A549 (cell line): Measurements from ENCODE around the gene SYT2. TPM values are rescaled to one million over a fixed set of nuclear protein-coding genes. Genes with fewer than 3 reads are reported as not detected.

ENCODE experiments used
- ATAC-seq, 2 experiments: fragments of 200-7000 bp in 1 of 2; fragments of >200 bp in 1 of 2; cut with Nextera tagmentation in 1 of 2; cut with Tn5 transposase in 1 of 2; 3 replicates each; pipeline versions ENCODE4 v1.8.0 to v1.9.1; 2018 to 2020; ENCODE audit warnings: mild to moderate bottlenecking in 1 of 2, moderate library complexity in 1 of 2
- CTCF ChIA-PET: fragments of 300-600 bp; sonication (Branson Sonifier 250); formaldehyde crosslinking; extraction: SDS; loops from one replicate; lab custom pipeline; 2021; ENCODE audit warnings: antibody characterized with exemption, inconsistent platforms; lab: Yijun Ruan, JAX
- POLR2A ChIA-PET: fragments of 350-600 bp; formaldehyde crosslinking; extraction: SDS; loops from one replicate; lab custom pipeline; 2021; ENCODE audit warnings: antibody characterized with exemption, inconsistent platforms; lab: Yijun Ruan, JAX
- DNase-seq, 2 experiments: peaks; one replicate each; pipeline versions ENCODE4 v3.0.0 to v3.0.0-alpha.2; 2011 to 2016; ENCODE audit warnings: low read depth in 1 of 2, low spot score in 1 of 2
- FAIRE-seq: peaks from 2 replicates; lab custom pipeline; 2011; peaks lifted over from hg19 to GRCh38; lab: Jason Lieb, UNC
- H3K27ac ChIP-seq, 2 experiments: fragments of >200 bp; sonication (Bioruptor Twin); formaldehyde crosslinking; 3 replicates each; pipeline ENCODE4 v1.5.1; 2016 to 2017
- H3K4me1 ChIP-seq: fragments of >200 bp; sonication (Bioruptor Twin); formaldehyde crosslinking; 3 replicates; pipeline ENCODE4 v1.6.1; 2016
- H3K4me2 ChIP-seq: fragments of >200 bp; sonication (Bioruptor Twin); formaldehyde crosslinking; 3 replicates; pipeline ENCODE4 v1.6.1; 2016
- H3K4me3 ChIP-seq: fragments of >200 bp; sonication (Bioruptor Twin); formaldehyde crosslinking; 3 replicates; pipeline ENCODE4 v1.5.1; 2016
- H3K9me3 ChIP-seq: fragments of >200 bp; sonication (Bioruptor Twin); formaldehyde crosslinking; 3 replicates; pipeline ENCODE4 v1.6.1; 2016
- CBX8 ChIP-seq: fragments of 200-600 bp; sonication (generic); IDR thresholded peaks from 2 replicates; pipeline ENCODE4 v1.6.1; 2016
- CHD4 ChIP-seq: fragments of 200-600 bp; sonication (generic); IDR thresholded peaks from 2 replicates; pipeline ENCODE4 v1.6.1; 2016; ENCODE audit warnings: antibody characterized with exemption, mild to moderate bottlenecking, borderline replicate concordance
- ESRRA ChIP-seq: fragments of 150-350 bp; IDR thresholded peaks from 2 replicates; pipeline ENCODE4 v1.6.1; 2014; ENCODE audit warnings: mild to moderate bottlenecking, low read length, borderline replicate concordance
- FOSB ChIP-seq: fragments of 250-450 bp; sonication (Bioruptor Pico); IDR thresholded peaks from 2 replicates; pipeline ENCODE4 v1.5.0; 2020; ENCODE audit warnings: mild to moderate bottlenecking, moderate library complexity
- FOSL2 ChIP-seq, 2 experiments: fragments of 450-650 bp in 1 of 2; fragments of >200 bp in 1 of 2; sonication (Bioruptor Twin) in 1 of 2; formaldehyde crosslinking; IDR thresholded peaks; 2 replicates each; pipeline versions ENCODE4 v1.5.0 to v1.6.1; 2016 to 2020; ENCODE audit warnings: mild to moderate bottlenecking in 1 of 2, moderate library complexity in 1 of 2
- GATA3 ChIP-seq: IDR thresholded peaks from 2 replicates; pipeline ENCODE4 v1.6.1; 2012; ENCODE audit warnings: borderline replicate concordance
- HDAC2 ChIP-seq: fragments of 200-600 bp; sonication (generic); IDR thresholded peaks from 2 replicates; pipeline ENCODE4 v1.6.1; 2016
- HOXB13 ChIP-seq: fragments of 250-450 bp; sonication (Bioruptor Pico); IDR thresholded peaks from 2 replicates; pipeline ENCODE4 v1.5.0; 2020; ENCODE audit warnings: low read depth, mild to moderate bottlenecking, moderate library complexity
- HOXB5 ChIP-seq: fragments of 250-450 bp; sonication (Bioruptor Pico); IDR thresholded peaks from 2 replicates; pipeline ENCODE4 v1.5.0; 2020; ENCODE audit warnings: mild to moderate bottlenecking, moderate library complexity
- JUN ChIP-seq, 2 experiments: fragments of >200 bp; sonication (Bioruptor Twin); formaldehyde crosslinking; IDR thresholded peaks; 2 replicates in 1 of 2; 3 replicates in 1 of 2; pipeline ENCODE4 v1.6.1; 2016 to 2017
- KDM5A ChIP-seq: fragments of 200-600 bp; sonication (generic); IDR thresholded peaks from 2 replicates; pipeline ENCODE4 v1.6.1; 2016; ENCODE audit warnings: antibody characterized with exemption, mild to moderate bottlenecking
- NPAS2 ChIP-seq: fragments of 250-450 bp; sonication (Bioruptor Pico); IDR thresholded peaks from 2 replicates; pipeline ENCODE4 v1.8.0; 2022; ENCODE audit warnings: mild to moderate bottlenecking, moderate library complexity, borderline replicate concordance
- RNF2 ChIP-seq: fragments of 200-600 bp; sonication (generic); IDR thresholded peaks from 2 replicates; pipeline ENCODE4 v1.6.1; 2016; ENCODE audit warnings: low read depth, mild to moderate bottlenecking, antibody characterized with exemption, moderate library complexity, borderline replicate concordance
- TFCP2L1 ChIP-seq: fragments of 250-450 bp; sonication (Bioruptor Pico); IDR thresholded peaks from 2 replicates; pipeline ENCODE4 v1.5.0; 2021; ENCODE audit warnings: mild to moderate bottlenecking
- WGBS: methylation state at CpG from one replicate; pipeline ENCODE4 v1.1.6; 2017; ENCODE audit errors: missing lambda C conversion rate; 5-methylcytosine and 5-hydroxymethylcytosine counted together
- polyA plus RNA-seq, 4 experiments: library from polyadenylated mRNA; depleted of rRNA in 3 of 4; stranded (reverse); fragments of >200 nt; fragmentation: RNase III in 1 of 4; extraction: RNeasy Plus Mini Kit Qiagen cat#74134 plus additional on column Dnase treatment in 1 of 4; gene quantifications; 2 replicates in 3 of 4; 3 replicates in 1 of 4; pipeline ENCODE4 v1.2.3, GENCODE V29; 2011 to 2017
- TF ChIP-seq, protein P1 (sequence below): fragments of 150-350 bp; IDR thresholded peaks from 2 replicates; pipeline ENCODE4 v1.6.1; 2014; ENCODE audit warnings: low read depth, mild to moderate bottlenecking, low read length
- TF ChIP-seq, protein P2 (sequence below): fragments of >200 bp; sonication (Bioruptor Twin); formaldehyde crosslinking; IDR thresholded peaks from 2 replicates; pipeline ENCODE4 v1.6.1; 2016
- TF ChIP-seq, protein P3 (sequence below): fragments of 200-600 bp; sonication (generic); IDR thresholded peaks from 2 replicates; pipeline ENCODE4 v1.6.1; 2016; ENCODE audit warnings: antibody characterized with exemption, mild to moderate bottlenecking, moderate library complexity
- TF ChIP-seq, protein P4 (sequence below): fragments of >200 bp; sonication (Bioruptor Twin); formaldehyde crosslinking; IDR thresholded peaks from 3 replicates; pipeline ENCODE4 v1.6.1; 2016
- TF ChIP-seq, protein P5 (sequence below): fragments of 250-450 bp; sonication (Bioruptor Pico); IDR thresholded peaks from 2 replicates; pipeline ENCODE4 v1.5.0; 2021; ENCODE audit warnings: mild to moderate bottlenecking, moderate library complexity, borderline replicate concordance

Gene SYT2
- polyA plus RNA-seq, 2 of the 4 experiments (the other 2 are of a cell fraction): 0.03 to 0.04 TPM

DNA sequence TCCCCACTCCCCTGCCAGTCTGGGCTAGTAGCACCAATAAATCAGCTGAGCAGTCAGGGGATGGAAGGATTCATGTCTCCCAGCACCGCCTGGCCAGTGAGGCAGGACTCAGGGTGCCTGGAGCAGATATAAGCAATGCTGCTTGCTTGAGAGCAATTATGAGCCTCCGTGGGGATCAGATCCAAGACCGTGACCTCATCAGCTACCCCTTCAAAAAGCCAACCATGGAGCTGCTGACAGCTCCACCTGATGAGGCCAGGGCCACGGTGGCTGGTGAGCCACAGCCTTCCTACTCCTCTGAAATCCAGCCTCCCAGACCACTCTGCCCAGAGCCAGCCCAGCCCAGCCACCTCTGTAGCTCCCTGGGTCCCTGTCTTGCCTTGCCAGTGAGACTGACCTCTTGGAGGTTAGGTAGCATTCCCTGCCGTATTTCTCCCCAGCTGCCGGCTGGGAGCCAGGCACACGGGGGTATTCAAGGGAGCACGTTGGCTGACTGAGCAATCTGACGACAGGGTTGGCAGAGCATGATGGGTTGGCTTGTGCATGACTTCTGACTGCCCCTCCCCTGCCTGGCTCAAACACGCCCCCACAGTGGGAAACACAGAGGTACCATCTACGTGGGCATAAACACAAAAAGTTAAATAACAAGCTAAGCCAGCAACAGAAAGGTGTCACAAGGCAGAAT lies 28.4 kb downstream of the SYT2 start:
- H3K9me3 ChIP-seq: 0 out of 3 replicates have a peak, but pooled peaks cover 4% of the 10 kb centered on the region
- DNase-seq (no peak), FAIRE-seq (no peak), ATAC-seq (no peak)
- H3K4me3 ChIP-seq: no peak overlapping the region
- no peaks in the 10 kb centered on the region for H3K4me1 ChIP-seq
- 18% methylated on average over 9 of the region's 11 CpGs for WGBS
- CTCF ChIA-PET: interaction anchor here (0.8 to 1.1 kb wide), 4 partner anchors 11 to 318 kb away, joined by 3 to 6 read pairs (median 3); no protein-coding TSS in a partner anchor
- POLR2A ChIA-PET: no interaction called here
- H3K4me2 ChIP-seq: no peak overlapping the region
- H3K27ac ChIP-seq: no peak overlapping the region
- no peak for TF ChIP-seq RNF2
- no peak for TF ChIP-seq HOXB5 (CRISPR knock-in tag)
- TF ChIP-seq KDM5A: no peak
- TF ChIP-seq, protein P1, sequence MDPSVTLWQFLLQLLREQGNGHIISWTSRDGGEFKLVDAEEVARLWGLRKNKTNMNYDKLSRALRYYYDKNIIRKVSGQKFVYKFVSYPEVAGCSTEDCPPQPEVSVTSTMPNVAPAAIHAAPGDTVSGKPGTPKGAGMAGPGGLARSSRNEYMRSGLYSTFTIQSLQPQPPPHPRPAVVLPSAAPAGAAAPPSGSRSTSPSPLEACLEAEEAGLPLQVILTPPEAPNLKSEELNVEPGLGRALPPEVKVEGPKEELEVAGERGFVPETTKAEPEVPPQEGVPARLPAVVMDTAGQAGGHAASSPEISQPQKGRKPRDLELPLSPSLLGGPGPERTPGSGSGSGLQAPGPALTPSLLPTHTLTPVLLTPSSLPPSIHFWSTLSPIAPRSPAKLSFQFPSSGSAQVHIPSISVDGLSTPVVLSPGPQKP: no peak
- TF ChIP-seq ESRRA: no peak
- no peak for TF ChIP-seq TFCP2L1
- TF ChIP-seq CHD4: no peak
- TF ChIP-seq HOXB13 (CRISPR knock-in tag): no peak
- no peak for TF ChIP-seq JUN (IDR thresholded peaks at IDR 0.05)
- no peak for TF ChIP-seq NPAS2 (CRISPR knock-in tag)
- no peak for TF ChIP-seq HDAC2
- TF ChIP-seq FOSB: no peak
- TF ChIP-seq, protein P2, sequence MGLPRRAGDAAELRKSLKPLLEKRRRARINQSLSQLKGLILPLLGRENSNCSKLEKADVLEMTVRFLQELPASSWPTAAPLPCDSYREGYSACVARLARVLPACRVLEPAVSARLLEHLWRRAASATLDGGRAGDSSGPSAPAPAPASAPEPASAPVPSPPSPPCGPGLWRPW: no peak

DNA sequence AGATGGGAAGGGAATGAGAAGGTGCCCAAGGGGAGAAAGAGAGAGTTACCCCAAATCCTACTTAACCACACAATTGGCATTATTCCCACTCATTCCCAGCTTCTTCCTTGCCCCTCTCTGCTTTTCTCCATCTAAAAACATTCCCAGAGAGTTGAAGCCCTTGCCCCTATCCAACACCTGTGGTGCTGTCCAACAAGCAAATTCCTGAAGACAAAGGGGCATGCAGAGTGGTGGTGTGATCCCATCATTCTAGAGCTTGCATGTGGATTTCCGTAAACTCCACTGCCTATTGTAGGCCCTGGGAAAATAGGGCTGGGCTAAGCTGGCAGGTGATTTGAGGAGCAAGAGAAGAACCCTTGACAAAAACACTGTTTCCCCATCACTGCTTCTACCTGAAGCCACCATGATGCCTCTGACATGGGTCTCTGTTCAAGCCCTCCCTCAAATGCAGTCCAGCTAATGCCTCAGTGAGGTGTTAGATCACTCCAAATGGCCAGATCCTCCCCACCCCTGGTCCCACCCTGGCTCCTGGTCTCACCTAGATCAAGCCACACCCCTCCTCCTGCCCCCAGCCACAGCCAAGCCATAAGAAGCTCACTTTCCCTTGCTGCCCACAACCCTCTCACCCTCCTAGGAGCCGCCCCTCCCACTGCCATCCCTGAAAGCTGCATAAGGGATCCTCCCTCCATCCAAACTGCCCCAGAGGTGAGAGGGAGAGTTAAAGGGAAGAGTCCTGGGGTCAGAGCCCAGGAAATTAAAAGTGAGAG lies 29.5 kb downstream of the SYT2 start:
- WGBS: 49% methylated on average over 2 of the region's 2 CpGs
- TF ChIP-seq, protein P3, sequence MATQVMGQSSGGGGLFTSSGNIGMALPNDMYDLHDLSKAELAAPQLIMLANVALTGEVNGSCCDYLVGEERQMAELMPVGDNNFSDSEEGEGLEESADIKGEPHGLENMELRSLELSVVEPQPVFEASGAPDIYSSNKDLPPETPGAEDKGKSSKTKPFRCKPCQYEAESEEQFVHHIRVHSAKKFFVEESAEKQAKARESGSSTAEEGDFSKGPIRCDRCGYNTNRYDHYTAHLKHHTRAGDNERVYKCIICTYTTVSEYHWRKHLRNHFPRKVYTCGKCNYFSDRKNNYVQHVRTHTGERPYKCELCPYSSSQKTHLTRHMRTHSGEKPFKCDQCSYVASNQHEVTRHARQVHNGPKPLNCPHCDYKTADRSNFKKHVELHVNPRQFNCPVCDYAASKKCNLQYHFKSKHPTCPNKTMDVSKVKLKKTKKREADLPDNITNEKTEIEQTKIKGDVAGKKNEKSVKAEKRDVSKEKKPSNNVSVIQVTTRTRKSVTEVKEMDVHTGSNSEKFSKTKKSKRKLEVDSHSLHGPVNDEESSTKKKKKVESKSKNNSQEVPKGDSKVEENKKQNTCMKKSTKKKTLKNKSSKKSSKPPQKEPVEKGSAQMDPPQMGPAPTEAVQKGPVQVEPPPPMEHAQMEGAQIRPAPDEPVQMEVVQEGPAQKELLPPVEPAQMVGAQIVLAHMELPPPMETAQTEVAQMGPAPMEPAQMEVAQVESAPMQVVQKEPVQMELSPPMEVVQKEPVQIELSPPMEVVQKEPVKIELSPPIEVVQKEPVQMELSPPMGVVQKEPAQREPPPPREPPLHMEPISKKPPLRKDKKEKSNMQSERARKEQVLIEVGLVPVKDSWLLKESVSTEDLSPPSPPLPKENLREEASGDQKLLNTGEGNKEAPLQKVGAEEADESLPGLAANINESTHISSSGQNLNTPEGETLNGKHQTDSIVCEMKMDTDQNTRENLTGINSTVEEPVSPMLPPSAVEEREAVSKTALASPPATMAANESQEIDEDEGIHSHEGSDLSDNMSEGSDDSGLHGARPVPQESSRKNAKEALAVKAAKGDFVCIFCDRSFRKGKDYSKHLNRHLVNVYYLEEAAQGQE: peak; percentile 66
- TF ChIP-seq, protein P4, sequence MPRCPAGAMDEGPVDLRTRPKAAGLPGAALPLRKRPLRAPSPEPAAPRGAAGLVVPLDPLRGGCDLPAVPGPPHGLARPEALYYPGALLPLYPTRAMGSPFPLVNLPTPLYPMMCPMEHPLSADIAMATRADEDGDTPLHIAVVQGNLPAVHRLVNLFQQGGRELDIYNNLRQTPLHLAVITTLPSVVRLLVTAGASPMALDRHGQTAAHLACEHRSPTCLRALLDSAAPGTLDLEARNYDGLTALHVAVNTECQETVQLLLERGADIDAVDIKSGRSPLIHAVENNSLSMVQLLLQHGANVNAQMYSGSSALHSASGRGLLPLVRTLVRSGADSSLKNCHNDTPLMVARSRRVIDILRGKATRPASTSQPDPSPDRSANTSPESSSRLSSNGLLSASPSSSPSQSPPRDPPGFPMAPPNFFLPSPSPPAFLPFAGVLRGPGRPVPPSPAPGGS: no peak
- TF ChIP-seq, protein P5, sequence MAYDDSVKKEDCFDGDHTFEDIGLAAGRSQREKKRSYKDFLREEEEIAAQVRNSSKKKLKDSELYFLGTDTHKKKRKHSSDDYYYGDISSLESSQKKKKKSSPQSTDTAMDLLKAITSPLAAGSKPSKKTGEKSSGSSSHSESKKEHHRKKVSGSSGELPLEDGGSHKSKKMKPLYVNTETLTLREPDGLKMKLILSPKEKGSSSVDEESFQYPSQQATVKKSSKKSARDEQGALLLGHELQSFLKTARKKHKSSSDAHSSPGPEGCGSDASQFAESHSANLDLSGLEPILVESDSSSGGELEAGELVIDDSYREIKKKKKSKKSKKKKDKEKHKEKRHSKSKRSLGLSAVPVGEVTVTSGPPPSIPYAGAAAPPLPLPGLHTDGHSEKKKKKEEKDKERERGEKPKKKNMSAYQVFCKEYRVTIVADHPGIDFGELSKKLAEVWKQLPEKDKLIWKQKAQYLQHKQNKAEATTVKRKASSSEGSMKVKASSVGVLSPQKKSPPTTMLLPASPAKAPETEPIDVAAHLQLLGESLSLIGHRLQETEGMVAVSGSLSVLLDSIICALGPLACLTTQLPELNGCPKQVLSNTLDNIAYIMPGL (CRISPR knock-in tag): no peak
- TF ChIP-seq CBX8 (no peak), FOSL2 (IDR thresholded peaks at IDR 0.05) (no peak), FOSL2 (CRISPR knock-in tag; IDR thresholded peaks at IDR 0.05) (no peak), HOXB5 (CRISPR knock-in tag) (no peak), GATA3 (no peak)
- TF ChIP-seq, protein P1: no peak
- Histone ChIP-seq H3K9me3 (0 out of 3 replicates have a peak, but pooled peaks cover 4% of the 10 kb centered on the region), H3K4me1 (no peaks in the 10 kb centered on the region), H3K4me3 (no peak overlapping the region), H3K4me2 (no peak overlapping the region), H3K27ac (no peak overlapping the region)
- ChIA-PET CTCF (interaction anchor here (0.7 to 1.6 kb wide), 5 partner anchors 9 to 319 kb away, joined by 3 to 4 read pairs (median 3); no protein-coding TSS in a partner anchor), POLR2A (no interaction called here)
- ATAC-seq (no peak), DNase-seq (no peak), FAIRE-seq (no peak)
